ENCODE results near the gene MAPK8. TPM values are rescaled to one million over a fixed set of nuclear protein-coding genes. Genes with fewer than 3 reads are reported as not detected.

Gene MAPK8
- total RNA-seq, 1 donor from 2014 or later: 331 TPM

DNA sequence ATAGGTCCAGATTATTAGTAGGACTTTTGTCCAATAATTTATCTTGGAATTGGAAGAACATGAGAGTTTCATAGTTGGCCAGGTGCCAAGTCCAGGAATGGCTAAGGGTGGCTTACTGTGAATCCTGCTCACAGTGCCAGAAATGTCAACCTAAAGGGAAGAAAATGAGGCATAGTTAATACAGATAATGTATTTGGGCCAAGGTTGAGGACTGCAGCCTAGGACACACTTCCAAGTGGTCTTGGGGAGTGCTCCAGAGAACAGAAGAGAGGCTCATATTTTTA, 78.2 kb downstream of the MAPK8 start:
- no peak for DNase-seq

DNA sequence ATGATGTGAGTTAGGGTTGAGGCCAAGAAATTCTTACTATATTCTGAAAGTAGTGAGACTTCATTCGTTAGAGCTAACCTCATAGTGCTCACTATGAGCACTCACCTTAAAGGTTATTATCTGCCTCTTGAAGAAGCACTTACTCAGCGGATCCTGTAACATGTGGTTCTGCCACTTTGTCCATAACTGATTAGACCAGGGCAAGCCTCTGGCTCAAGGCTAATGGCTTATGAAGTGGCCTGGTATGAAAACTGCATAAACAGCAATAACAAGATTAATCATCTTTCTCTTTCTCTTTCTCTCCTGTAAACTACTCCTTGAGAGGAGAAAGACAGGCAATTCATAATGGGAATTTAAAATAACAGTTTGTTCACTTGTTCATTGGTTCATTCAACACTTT, 82.8 kb downstream of the MAPK8 start:
- no peak for DNase-seq

DNA sequence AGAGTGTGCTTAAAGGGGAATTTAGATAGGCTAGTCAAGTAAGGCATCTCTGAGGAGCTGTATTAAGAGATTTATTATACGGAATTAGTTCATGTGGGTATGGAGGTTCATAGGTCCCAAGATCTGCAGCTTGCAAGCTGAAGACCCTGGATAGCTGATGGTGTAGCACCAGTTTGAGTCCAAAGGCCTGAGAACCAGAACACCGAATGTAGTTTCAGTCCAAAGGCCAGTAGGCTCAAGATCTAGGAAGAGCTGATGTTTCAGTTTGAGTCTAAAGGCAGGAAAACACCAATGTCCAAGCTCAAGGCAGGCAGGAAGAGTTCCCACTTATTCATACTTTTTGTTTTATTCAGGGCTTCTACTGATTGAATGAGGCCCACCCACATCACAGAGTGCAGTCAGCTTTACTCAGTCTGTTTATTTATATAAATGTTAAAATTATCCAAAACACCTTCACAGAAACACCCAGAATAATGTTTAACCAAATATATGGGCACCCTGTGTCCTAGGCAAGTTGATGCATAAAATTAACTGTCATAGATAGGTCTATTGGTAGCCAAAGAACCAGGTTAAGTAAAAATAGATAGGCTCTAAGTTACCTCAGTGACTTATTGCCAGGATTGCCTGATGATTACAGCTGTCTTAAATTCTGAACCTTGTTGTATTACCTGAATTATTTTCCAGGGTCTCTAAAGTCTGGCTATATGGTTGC, 83.5 kb downstream of the MAPK8 start:
- no peak for DNase-seq

DNA sequence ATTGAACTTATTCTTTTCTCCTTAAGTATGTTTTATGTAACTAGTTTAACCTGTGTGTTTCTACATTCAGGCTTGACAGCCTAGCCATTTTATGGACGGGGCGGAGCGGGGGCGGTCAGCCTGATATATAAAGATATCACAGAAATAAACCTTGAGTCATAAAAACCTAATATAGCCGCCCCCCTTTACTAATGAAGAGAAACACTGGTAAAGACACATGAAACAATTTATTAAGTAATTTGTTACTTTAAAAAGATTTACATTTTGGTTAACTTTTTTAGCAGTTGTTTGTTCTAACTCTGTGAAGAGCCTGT, 84.0 kb downstream of the MAPK8 start:
- no peak for DNase-seq

DNA sequence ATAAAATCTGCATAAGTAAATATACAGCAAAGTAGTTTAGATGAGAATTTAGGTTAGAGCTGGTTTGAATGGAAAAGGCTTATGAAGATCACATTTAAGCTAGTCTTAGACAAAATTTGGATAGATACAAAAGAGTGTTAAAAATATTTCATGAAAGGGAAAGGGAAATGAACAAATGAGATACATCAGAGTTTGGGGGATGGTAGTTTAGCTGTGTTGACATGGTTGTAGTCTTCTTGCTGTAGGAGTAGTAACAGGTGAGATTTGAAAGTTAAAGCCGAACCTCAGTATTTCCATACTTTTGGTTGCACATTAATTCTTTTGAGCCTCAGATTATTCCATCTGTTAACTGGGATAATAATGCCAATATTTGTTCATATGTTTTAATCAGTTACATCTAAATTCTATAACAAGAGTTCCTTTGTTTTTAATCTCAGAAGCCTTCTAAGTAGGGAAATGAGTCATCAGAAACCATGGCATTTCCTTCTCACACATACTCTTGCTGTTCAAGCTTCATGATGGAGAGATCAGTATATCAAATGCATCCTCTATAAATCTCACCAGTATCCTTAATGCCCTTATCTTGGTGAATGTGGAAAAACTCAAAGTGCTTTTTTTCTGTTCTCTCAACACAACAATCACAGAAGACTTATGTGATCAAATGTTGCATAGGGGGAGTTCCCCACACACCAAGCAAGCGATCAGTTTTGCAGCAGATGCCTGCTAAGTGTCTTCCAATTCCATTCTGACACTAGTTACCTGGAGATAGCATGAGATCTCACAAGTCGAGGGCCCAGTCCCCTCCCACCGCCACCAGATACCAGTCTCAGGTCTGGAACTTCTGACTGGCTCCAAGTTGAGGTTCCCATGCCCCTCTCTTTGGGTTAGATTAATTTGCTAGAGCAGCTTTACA, 84.7 kb downstream of the MAPK8 start:
- DNase-seq: no peak

DNA sequence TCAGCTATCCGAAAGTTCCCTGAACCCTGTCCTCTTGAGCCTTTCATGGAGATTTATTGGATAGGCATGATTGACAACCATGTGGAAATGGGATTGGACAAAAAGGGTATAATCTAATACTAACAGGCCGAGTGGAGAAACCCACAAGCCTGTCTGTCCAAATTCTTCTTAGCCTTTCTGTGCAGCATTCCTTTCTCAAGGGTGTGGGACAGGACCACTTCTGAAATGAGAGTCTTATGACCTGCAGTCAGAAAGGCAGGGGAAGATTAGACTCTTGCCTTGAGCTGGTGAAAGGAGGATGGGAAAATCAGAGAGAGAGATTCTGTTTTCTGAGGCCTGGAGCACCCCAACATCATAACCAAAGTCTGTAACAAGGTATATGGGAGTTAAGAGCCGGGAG, 85.5 kb downstream of the MAPK8 start:
- no peak for DNase-seq

DNA sequence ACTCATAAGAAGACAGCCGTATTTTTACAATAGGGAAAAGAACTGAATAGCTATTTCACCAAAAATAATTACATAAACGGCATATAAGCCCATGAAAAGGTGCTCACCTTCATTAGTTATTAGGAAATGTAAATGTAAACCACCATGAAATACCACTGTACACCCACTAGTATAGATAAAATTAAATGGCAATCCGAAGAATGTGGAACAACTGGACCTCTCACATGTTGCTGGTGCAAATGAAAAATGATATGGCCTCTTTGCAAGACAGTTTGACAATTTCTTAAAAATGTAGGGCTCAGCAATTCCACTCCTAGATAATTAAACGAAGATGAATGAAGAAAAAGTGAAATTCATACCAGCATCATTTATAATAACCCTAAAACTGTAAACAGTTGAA, 91.8 kb downstream of the MAPK8 start:
- no peak for DNase-seq

DNA sequence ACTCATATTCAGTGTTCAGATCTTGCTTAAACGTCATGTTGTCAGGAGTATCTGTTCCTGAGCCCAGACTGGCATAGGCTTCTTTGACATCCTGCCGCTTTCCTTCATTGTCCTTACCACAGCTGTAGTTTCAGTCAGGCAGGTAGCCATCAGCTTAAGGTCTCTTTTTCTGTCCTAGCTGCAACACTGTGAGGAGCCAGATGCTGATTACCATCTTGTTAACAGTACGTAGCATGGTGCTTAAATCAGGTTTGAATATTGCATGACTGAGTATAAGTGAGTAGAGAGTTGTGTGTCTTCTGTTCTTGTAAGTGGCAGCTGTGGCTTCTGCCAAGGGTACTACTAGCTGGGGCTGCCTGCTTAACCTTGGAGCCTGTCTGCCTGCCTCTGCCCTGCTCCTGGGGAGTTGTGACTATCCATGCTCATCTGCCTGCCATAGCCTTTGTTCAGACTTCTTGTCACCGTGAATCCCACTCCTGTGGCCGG, 92.6 kb downstream of the MAPK8 start:
- DNase-seq: no peak

DNA sequence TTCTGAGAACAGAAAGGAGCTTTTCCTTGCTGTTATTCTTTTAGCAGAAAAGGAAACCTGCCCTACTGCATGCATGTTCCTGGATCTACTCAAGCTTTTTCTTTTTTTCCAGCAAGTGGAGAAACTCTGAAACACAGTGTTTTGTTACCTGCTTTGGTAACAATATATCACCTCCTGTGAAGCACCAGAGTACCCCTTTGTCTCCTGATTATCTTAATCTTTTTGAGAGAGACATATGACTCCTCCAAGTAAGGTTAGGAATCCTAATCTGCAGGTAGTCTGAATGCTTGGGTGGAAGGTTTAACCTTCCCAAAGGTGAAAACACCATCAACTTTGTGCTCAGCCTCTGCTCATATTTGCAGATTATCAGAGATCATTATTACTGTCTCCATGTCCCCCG, 93.1 kb downstream of the MAPK8 start:
- DNase-seq: no peak

DNA sequence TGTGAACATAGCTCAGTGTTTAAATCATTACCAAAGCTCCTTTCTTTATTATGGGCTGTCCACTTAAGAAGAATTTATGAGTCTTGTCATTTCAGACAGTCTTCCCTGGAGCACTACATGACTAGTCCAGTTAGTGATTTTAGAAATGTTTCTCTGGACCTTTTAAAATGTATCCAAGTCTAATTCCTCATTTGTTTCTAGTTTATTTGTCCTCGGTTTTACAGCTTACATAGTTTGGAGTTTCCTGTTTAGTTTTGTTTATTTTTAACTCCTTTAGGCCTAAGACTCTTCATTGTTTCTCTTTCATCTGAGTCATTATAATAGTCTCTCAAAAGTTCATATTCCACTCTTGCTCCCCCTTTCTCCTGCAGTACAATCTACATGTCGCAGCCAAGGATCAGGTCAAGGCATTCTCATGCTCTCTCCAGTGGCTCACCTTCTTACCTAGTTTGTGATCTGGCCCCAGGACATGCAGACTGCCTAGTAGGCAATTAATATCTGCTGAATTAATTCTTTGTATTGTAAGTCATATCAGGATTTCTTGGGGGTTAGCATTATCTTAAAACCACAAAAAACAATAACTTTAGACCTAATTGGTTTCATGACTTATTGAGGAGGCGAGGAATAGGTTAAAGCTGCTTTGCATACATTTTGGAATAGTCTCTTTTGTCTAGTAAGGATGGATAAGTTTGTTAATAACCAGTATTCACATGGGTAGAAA, 93.8 kb downstream of the MAPK8 start:
- DNase-seq: no peak

DNA sequence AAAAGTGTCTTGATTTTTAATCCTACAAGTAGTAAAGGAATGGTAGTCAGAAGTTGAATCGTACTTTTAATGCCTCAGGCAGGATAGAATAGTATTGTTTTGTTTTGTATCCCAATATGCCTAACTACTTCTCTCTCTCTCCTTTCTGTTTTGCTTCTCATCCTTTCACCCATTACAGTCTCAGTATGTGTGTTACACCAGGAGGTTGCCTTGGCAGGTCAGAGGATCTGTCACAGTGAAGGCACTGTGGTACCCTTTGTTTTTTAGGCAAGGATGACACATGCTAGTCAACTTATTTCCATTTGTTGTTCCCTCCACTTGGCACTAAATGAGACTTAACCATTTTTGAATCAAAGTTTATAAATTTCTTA, 94.4 kb downstream of the MAPK8 start:
- no peak for DNase-seq

DNA sequence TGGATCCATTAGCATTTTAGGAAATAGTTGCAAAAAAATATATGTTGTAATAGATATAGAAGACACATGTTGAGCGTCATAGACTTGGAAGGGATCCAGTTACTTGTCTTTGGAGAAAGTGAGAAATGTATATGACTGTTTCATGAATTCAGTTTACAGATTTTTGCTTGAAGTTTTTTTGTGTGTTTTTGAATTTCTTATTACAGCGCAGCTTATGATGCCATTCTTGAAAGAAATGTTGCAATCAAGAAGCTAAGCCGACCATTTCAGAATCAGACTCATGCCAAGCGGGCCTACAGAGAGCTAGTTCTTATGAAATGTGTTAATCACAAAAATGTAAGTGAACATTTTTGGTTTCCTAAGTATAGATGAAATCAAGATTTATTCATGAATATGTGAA, 98.2 kb downstream of the MAPK8 start:
- DNase-seq: no peak

DNA sequence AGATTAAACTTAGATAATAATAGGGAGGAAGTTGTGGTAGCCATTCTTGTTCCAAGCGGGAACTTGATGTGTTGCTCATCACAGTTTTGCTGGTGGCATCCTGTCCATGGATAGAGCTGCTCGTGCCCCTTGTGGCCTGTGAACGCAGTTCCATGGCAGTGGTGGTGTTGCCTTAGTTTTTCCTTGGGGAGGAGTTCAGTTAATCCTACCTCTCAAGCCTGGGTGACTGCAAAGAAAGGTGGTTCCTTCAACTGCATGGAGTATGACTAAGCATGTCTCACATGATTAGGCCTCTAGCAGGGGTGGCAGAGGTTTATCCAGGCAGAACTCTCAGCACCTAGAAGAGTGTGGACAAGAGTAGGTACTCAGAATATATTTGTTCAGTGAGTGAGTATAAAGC, 99.7 kb downstream of the MAPK8 start:
- DNase-seq: no peak

DNA sequence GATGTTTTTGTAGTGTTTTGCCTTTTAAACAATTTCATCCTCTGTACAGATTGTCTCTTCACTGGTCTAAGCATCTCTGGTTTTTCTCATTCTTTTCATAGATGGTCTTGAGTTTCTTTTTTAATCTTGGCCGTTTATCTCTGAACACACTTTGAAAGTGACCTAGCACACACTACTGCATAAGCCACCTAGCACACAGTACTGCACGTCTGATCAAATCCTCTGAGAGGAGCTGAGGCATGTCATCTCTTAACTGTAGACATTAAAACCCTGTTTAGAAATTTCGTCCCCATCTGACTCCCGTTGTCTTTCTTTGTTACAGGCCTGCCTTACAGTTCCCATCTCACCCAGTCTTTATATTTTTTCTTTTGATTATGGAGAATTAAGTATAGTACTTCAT, 100.2 kb downstream of the MAPK8 start:
- no peak for DNase-seq

DNA sequence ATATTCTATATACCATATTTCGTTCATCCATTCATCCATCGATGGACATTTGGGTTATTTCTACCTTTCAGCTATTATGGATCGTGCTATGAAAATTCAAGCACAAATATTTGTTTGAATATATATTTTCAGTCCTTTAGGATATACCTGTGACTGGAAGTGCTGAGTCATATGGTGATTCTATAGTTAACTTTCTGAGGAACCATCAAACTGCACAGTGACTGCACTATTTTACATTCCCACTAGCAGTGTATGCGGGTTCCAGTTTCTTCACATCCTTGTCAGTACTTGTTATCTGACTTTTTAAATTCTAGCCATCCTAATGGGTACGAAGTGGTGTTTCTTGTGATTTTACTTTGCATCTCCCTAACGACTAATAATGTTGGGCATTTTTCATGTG, 104.0 kb downstream of the MAPK8 start:
- no peak for DNase-seq

DNA sequence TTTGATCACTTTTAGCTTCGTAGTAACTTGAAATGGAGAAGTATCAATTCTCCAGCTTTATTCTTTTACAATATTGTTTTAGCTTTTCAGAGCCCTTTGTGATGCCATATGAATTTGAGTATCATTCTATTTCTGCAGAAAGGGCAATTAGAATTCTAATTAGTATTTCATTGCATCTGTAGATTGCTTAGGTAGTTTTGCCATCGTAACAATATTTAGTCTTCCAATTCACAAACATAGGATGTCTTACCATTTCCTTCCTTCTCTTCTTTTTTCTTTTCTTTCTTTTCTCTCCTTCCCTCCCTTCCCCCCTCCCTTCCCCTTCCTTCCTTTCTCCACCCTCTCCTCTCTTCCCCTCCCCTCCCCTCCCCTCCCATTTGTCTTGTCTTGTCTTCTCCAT, 105.0 kb downstream of the MAPK8 start:
- no peak for DNase-seq

DNA sequence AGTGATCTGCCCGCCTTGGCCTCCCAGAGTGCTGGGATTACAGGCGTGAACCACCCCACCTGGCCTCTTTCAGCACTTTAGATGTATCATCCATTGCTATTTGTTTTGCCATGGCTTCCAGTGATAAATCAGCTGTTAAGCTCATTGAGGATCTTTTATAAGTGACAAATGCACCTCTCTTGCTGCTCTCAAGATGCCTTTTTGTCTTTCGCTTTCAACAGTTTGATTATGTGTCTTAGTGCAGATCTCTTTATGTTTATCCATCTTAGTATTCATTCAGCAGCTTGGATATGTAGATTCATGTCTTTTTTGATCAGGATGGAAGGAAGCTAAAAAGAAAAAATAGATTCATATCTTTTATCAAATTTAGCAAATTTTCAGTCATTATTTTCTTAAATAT, 105.6 kb downstream of the MAPK8 start:
- DNase-seq: no peak

DNA sequence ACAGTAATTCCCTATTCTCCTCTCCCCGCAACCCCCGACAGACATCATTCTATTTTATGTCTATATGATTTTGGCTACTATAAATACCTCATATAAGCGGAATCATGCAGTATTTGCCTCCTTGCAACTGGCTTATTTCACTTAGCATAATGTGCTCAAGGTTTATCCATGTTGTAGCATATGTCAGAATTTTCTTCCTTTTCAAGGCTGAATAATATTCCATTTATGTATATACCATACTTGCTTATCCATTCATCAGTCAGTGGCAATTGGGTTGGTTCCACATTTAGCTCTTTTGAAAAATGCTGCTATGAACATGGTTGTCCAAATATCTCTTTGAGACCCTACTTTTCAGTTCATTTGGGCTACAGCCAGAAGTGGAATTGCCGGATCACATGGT, 106.5 kb downstream of the MAPK8 start:
- DNase-seq: no peak

DNA sequence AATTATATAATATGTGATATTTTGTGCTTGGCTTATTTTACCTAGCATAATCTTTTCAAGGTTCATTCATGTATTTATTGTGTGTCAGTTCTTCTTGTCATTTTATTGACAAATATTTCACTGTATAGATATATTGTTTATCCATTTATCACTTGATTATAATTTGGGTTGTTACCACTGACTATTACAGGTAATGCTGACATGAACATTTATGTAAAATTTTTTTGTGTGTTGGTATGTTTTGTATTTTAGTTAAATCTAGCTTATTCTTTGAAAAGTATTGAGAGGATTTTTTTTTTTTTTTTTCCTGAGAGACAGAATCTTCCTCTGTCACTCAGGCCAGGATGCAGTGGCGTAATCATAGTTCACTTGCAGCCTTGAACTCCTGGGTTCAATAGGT, 107.7 kb downstream of the MAPK8 start:
- DNase-seq: no peak

DNA sequence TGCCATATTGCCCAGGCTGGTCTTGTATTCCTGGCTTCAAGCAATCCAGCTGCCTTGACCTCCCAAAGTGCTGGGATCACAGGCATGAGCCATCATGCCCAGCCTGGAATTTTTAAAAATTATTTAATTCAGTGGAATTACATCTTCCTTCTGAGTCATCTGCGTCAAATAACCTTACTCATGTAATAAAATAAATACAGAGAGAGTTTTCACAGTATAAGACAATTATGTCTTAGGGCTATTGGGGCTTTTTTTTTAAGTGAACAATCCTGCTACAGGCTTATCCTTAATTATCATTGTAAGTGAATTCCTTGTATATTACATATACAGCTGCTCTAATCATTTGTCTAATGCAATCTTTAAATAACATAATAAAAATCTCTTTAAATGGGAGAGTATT, 108.3 kb downstream of the MAPK8 start:
- no peak for DNase-seq

DNA sequence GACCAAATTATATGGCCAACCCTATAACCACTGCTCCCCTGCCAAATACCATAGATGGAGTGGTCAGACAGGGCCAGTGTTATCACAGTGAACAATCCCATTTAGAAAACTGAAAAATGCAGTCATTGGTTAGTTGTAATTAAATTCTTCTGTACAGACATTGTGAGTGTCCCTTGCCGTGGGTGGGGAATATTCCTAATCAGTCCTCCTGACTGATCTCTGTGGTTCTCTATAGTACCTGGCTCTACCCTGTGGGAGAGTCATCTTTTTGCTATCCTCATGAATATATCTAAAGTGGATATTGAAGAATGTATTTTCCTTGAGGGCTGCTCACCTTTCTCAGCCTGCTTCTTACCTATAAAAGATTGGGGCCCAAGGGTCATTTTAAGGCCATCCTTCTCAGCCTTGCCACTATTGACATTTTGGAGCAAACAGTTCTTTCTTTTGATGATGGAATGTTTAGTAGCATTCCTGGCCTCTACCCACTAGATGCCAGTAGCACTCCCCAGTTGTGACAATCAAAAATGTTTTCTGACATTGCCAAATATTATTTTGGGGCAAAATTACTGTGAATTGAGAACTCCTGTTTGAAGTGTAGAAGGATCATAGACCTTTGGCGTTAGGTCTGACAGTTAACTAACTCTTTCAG, 110.2 kb downstream of the MAPK8 start:
- DNase-seq: no peak

DNA sequence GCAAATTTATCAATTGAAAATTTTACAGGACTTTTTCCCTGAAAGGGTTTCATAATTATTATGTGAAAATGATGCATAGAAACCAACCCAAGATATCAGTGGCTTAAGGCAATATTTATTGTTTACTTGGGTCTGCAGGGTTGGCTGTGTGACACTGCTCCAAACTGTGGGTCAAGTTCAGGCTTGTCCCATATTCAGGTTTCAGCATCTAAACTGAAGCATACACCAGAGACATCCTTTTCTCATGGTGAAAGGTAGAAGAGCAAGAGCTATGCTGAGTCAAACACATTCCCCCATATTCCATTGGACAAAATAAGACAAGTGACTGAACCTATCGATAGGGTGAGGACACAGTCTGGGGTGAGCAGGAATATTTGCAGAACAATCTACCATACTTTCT, 110.9 kb downstream of the MAPK8 start:
- no peak for DNase-seq

DNA sequence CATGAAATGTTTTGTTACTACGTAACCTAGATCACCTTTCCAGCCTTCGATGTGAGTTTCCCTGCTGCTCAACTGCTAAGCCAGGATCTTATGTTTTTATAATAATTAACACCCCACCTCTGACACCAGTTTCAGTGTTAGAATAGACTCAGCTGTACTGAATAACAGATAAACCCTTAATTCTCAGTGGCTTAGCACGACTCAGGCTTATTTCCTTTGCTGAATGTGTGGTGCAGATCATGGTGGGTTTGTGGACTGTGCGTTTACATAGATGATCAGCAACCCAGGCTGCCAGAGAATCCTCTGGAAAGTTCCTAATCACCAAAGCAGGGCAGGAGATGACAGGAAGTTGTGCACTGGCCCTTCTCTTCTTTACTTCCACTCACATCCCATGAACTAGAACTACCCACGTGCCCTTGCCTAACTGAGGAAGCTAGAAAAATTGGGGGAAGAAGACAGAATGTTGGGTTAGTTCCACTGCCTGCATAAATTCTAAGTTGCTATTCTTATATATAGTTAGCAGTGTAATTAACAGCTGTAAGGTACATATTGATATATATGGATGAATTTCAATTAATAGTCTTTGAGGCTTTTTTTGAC, 111.8 kb downstream of the MAPK8 start:
- DNase-seq: no peak

All from occipital lobe (tissue), 2 donors.